Liver (tissue), 9 donors: ENCODE results near the gene ARPC5. TPM values are rescaled to one million over a fixed set of nuclear protein-coding genes. Genes with fewer than 3 reads are reported as not detected.

Experiments used
- DNase-seq: peaks from one replicate; pipeline ENCODE4 v3.0.0-alpha.2; 2017; ENCODE audit warnings: low spot score
- H3K27ac ChIP-seq, 2 donors: one replicate each; pipeline ENCODE4 v1.7.0; 2013; ENCODE audit warnings: inconsistent platforms in 2 of 2, low read length in 2 of 2, control low read depth in 1 of 2, low read depth in 1 of 2, mild to moderate bottlenecking in 1 of 2
- H3K27me3 ChIP-seq, 4 donors: one replicate each; pipeline versions ENCODE4 v1.6.1 to v1.7.0; 2013; ENCODE audit warnings: low read length in 3 of 4, inconsistent platforms in 1 of 4, mild to moderate bottlenecking in 1 of 4, moderate library complexity in 1 of 4; ENCODE audit not compliant: control insufficient read depth in 4 of 4, insufficient read depth in 4 of 4
- H3K36me3 ChIP-seq, 4 donors: one replicate each; pipeline versions ENCODE4 v1.6.1 to v1.7.0; 2013; ENCODE audit warnings: low read length in 3 of 4, mild to moderate bottlenecking in 3 of 4, low read depth in 1 of 4, moderate library complexity in 1 of 4; ENCODE audit not compliant: control insufficient read depth in 4 of 4, insufficient read depth in 3 of 4
- H3K4me1 ChIP-seq, 4 donors: one replicate each; pipeline versions ENCODE4 v1.6.1 to v1.7.0; 2013; ENCODE audit warnings: low read length in 3 of 4, mild to moderate bottlenecking in 3 of 4, moderate library complexity in 1 of 4; ENCODE audit not compliant: control insufficient read depth in 4 of 4, insufficient read depth in 4 of 4
- H3K4me3 ChIP-seq, 3 donors: one replicate each; pipeline versions ENCODE4 v1.6.1 to v1.7.0; 2013; ENCODE audit warnings: low read length in 3 of 3, control low read depth in 1 of 3, low read depth in 1 of 3, mild to moderate bottlenecking in 1 of 3
- H3K9ac ChIP-seq, 2 donors: one replicate each; pipeline ENCODE4 v1.7.0; 2013; ENCODE audit warnings: low read length in 2 of 2, mild to moderate bottlenecking in 2 of 2, moderate library complexity in 2 of 2, control low read depth in 1 of 2, low read depth in 1 of 2
- H3K9me3 ChIP-seq, 4 donors: one replicate each; pipeline versions ENCODE4 v1.6.1 to v1.7.0; 2013; ENCODE audit warnings: low read length in 3 of 4; ENCODE audit not compliant: control insufficient read depth in 4 of 4
- ATF3 ChIP-seq: IDR thresholded peaks from 2 replicates; pipeline ENCODE4 v1.6.1; 2016; ENCODE audit warnings: antibody characterized with exemption
- EGR1 ChIP-seq, 2 donors: IDR thresholded peaks; 2 replicates each; pipeline ENCODE4 v1.6.1; 2016 to 2018; ENCODE audit warnings: antibody characterized with exemption in 2 of 2, low read depth in 2 of 2
- FOXA1 ChIP-seq: IDR thresholded peaks from 2 replicates; pipeline ENCODE4 v1.6.1; 2016; ENCODE audit warnings: antibody characterized with exemption
- FOXA2 ChIP-seq: IDR thresholded peaks from 2 replicates; pipeline ENCODE4 v1.6.1; 2016; ENCODE audit warnings: antibody characterized with exemption
- HNF4A ChIP-seq, 2 donors: conservative IDR thresholded peaks; 2 replicates each; pipeline ENCODE4 v1.6.1; 2016; ENCODE audit warnings: antibody characterized with exemption in 2 of 2, mild to moderate bottlenecking in 2 of 2
- HNF4G ChIP-seq: IDR thresholded peaks from 2 replicates; pipeline ENCODE4 v1.6.1; 2016; ENCODE audit warnings: antibody characterized with exemption
- JUND ChIP-seq, 2 donors: IDR thresholded peaks; 2 replicates each; pipeline ENCODE4 v1.6.1; 2016; ENCODE audit warnings: antibody characterized with exemption in 2 of 2
- MAX ChIP-seq: IDR thresholded peaks from 2 replicates; pipeline ENCODE4 v1.6.1; 2016; ENCODE audit warnings: antibody characterized with exemption
- NR2F2 ChIP-seq: IDR thresholded peaks from 2 replicates; pipeline ENCODE4 v1.6.1; 2016; ENCODE audit warnings: antibody characterized with exemption
- RXRA ChIP-seq, 2 donors: IDR thresholded peaks; 2 replicates each; pipeline ENCODE4 v1.6.1; 2017 to 2018; ENCODE audit warnings: antibody characterized with exemption in 2 of 2, mild to moderate bottlenecking in 1 of 2
- TAF1 ChIP-seq: conservative IDR thresholded peaks from 2 replicates; pipeline ENCODE4 v1.6.1; 2016; ENCODE audit warnings: antibody characterized with exemption, mild to moderate bottlenecking
- YY1 ChIP-seq: IDR thresholded peaks from 2 replicates; pipeline ENCODE4 v1.6.1; 2016; ENCODE audit warnings: antibody characterized with exemption, mild to moderate bottlenecking
- ZBTB33 ChIP-seq: IDR thresholded peaks from 2 replicates; pipeline ENCODE4 v1.6.1; 2016; ENCODE audit warnings: antibody characterized with exemption
- WGBS: extraction: QIAGEN DNeasy Blood & Tissue Kit; methylation state at CpG from one replicate; pipeline ENCODE4 v1.1.7; 2013; 5-methylcytosine and 5-hydroxymethylcytosine counted together
- polyA plus RNA-seq, 2 donors: library from polyadenylated mRNA; stranded (reverse) in 1 of 2; unstranded in 1 of 2; fragments of 200-250 nt in 1 of 2; fragments of >200 nt in 1 of 2; fragmentation: Nextera tagmentation in 1 of 2; extraction: Ambion mirVana in 1 of 2; gene quantifications; one replicate each; pipeline versions ENCODE4 v1.2.1 to v1.2.3, GENCODE V29; 2013 to 2015
- total RNA-seq, 2 donors: library from RNA; depleted of rRNA; stranded (reverse); fragments of >200 nt; gene quantifications; one replicate each; pipeline ENCODE4 v1.2.3, GENCODE V29; 2014
- TF ChIP-seq, protein P1 (sequence below): fragments of 150-350 bp; IDR thresholded peaks from 2 replicates; pipeline ENCODE4 v1.5.1; 2017; ENCODE audit warnings: improper control_type of control experiment, low read depth, low read length; ENCODE audit not compliant: missing input control
- TF ChIP-seq, protein P2 (sequence below): IDR thresholded peaks from 2 replicates; pipeline ENCODE4 v1.6.1; 2016; ENCODE audit warnings: antibody characterized with exemption, mild to moderate bottlenecking
- donor health status: healthy.
- donor health status: healthy.
- donor health status: healthy.
- donor health status: healthy.
- donor health status: healthy.

ARPC5 gene
- total and polyA plus RNA-seq, 4 donors: 34.9 to 67.0 (median 54.3) TPM

- no peak for DNase-seq
- no peak overlapping the region for H3K9ac ChIP-seq
- 81% methylated on average over 2 of the region's 2 CpGs for WGBS
- no peak overlapping the region for H3K27ac ChIP-seq
- H3K9me3 ChIP-seq: no peaks in the 10 kb centered on the region
- no peak overlapping the region for H3K4me3 ChIP-seq
- no peaks in the 10 kb centered on the region for H3K36me3 ChIP-seq
- no peaks in the 10 kb centered on the region for H3K27me3 ChIP-seq
- TF ChIP-seq JUND (IDR thresholded peaks at IDR 0.05): no peak
- H3K4me1 ChIP-seq: peaks cover 0 to 7% (median 0%) of the 10 kb centered on the region in 4 donors
Measured at GRCh38 chr1:183598386-183598785, 37.2 kb downstream of the ARPC5 start.

DNA sequence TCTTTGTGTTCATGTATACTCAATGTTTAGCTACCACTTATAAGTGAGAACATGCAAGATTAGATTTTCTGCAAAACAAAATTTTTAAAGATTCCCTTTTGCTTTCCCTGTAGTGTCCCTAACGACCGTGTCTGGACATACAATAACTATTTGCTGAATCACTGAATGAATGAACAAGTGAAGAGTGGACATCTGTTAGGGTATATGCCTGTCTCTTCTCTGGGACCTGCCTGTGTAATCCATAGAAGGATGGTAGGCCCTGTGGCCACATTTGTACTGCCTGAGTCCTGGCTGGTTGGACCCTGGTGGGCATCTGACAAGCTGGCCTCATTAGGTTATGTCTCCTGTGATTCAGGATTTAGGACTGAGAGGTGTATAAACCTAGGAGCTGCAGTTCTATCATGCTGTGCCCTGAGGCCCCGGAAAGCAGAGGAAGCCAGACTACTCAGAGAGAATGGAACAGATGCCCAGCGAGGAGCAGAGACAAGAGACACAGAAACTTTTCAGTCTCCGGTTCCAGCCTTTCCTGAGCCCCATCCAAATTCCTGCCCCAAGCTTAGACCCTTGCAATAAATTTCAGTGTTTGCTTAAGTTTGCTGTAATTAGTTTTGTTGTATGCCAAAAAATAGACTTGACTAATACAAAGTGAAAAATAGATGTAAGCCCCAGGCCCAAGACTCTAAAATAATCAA, 37.8 kb downstream of the ARPC5 start:
- no peak for TF ChIP-seq MAX
- TF ChIP-seq YY1: no peak
- TF ChIP-seq ZBTB33: no peak
- TF ChIP-seq, protein P1, sequence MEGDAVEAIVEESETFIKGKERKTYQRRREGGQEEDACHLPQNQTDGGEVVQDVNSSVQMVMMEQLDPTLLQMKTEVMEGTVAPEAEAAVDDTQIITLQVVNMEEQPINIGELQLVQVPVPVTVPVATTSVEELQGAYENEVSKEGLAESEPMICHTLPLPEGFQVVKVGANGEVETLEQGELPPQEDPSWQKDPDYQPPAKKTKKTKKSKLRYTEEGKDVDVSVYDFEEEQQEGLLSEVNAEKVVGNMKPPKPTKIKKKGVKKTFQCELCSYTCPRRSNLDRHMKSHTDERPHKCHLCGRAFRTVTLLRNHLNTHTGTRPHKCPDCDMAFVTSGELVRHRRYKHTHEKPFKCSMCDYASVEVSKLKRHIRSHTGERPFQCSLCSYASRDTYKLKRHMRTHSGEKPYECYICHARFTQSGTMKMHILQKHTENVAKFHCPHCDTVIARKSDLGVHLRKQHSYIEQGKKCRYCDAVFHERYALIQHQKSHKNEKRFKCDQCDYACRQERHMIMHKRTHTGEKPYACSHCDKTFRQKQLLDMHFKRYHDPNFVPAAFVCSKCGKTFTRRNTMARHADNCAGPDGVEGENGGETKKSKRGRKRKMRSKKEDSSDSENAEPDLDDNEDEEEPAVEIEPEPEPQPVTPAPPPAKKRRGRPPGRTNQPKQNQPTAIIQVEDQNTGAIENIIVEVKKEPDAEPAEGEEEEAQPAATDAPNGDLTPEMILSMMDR: no peak
- no peak for TF ChIP-seq FOXA1
- TF ChIP-seq JUND (IDR thresholded peaks at IDR 0.05): no peak
- no peak for TF ChIP-seq RXRA (IDR thresholded peaks at IDR 0.05)
- no peak for TF ChIP-seq HNF4G
- TF ChIP-seq, protein P2, sequence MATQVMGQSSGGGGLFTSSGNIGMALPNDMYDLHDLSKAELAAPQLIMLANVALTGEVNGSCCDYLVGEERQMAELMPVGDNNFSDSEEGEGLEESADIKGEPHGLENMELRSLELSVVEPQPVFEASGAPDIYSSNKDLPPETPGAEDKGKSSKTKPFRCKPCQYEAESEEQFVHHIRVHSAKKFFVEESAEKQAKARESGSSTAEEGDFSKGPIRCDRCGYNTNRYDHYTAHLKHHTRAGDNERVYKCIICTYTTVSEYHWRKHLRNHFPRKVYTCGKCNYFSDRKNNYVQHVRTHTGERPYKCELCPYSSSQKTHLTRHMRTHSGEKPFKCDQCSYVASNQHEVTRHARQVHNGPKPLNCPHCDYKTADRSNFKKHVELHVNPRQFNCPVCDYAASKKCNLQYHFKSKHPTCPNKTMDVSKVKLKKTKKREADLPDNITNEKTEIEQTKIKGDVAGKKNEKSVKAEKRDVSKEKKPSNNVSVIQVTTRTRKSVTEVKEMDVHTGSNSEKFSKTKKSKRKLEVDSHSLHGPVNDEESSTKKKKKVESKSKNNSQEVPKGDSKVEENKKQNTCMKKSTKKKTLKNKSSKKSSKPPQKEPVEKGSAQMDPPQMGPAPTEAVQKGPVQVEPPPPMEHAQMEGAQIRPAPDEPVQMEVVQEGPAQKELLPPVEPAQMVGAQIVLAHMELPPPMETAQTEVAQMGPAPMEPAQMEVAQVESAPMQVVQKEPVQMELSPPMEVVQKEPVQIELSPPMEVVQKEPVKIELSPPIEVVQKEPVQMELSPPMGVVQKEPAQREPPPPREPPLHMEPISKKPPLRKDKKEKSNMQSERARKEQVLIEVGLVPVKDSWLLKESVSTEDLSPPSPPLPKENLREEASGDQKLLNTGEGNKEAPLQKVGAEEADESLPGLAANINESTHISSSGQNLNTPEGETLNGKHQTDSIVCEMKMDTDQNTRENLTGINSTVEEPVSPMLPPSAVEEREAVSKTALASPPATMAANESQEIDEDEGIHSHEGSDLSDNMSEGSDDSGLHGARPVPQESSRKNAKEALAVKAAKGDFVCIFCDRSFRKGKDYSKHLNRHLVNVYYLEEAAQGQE: no peak
- no peak for TF ChIP-seq TAF1
- TF ChIP-seq HNF4A (conservative IDR thresholded peaks at IDR 0.05): no peak
- TF ChIP-seq ATF3: no peak
- no peak for TF ChIP-seq EGR1 (IDR thresholded peaks at IDR 0.05; ENCODE audit: low read depth in 2 of 2)
- no peak for TF ChIP-seq NR2F2
- no peak for TF ChIP-seq FOXA2

More for the DNA sequence above, 37.8 kb downstream of the ARPC5 start:
- DNase-seq: no peak
- H3K27me3 ChIP-seq: no peaks in the 10 kb centered on the region
- no peak overlapping the region for H3K9ac ChIP-seq
- H3K27ac ChIP-seq: no peak overlapping the region
- no peak overlapping the region for H3K4me3 ChIP-seq
- no peaks in the 10 kb centered on the region for H3K9me3 ChIP-seq
- H3K36me3 ChIP-seq: no peaks in the 10 kb centered on the region
- 84% methylated on average over 5 of the region's 5 CpGs for WGBS
- H3K4me1 ChIP-seq: peaks cover 0 to 5% (median 0%) of the 10 kb centered on the region in 4 donors
